HG03066 (cell line): ENCODE data around the gene ARHGAP25.

Experiments
- ATAC-seq: cut with Tn5 transposase; IDR thresholded peaks from one replicate; pipeline ENCODE4 v1.9.1; 2021; ENCODE audit warnings: low read depth; ENCODE audit not compliant: unreplicated experiment

ARHGAP25 gene

DNA sequence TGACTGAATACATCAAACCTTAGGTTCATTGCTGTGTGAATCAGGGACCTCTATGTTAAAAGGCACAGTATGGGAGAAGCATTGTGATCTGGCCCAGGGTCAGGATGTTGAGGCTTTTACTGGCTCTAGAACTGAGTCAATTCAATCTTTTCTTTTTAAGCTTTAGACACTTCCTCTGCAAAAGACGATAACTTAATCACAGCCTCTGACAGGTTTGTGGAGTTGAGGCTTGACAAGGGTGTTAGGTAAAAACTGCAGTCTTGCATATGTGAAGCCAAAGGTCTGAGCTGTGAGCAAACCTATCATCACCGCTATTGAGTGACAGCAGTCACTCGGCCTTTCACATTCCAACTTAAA lies 17.3 kb upstream of the ARHGAP25 start:
- no peak for ATAC-seq

DNA sequence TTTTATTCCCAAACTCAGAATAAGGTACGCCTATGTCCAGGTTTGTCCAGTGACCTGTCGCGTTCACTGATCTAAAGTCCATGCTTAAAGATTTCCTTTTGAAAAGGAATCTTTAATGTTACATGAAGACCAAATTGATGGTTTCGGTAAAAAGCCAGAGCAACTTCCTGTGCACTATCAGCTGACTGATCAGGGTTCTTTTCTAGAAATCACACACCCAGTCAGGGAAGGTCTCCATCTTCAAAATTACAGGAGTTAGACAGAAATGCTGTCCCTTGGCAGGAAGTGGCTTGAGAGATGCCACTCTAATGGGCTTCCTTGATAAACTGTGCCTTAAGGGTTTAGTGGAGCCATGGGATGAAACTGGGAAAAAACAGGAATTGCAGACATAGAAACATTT lies 14.7 kb upstream of the ARHGAP25 start:
- no peak for ATAC-seq

DNA sequence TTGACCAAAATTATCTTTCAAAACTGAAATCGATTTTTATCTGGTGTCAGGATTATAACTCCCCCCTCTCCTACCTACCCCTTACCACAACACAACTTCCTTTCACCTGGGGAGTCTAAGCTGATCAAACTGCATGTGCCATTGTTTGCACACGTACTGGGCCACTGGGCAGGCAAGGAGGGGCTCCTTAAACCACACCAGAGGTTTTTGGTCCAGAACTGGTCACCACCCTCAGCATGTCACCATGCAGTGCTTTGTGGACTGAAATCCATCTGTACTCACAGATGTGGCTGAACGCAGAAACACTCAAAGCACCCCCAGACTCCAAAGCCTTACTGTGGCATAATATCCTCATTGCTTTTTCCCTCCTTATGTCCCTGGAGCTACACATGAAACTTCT lies 13.9 kb upstream of the ARHGAP25 start:
- no peak for ATAC-seq

DNA sequence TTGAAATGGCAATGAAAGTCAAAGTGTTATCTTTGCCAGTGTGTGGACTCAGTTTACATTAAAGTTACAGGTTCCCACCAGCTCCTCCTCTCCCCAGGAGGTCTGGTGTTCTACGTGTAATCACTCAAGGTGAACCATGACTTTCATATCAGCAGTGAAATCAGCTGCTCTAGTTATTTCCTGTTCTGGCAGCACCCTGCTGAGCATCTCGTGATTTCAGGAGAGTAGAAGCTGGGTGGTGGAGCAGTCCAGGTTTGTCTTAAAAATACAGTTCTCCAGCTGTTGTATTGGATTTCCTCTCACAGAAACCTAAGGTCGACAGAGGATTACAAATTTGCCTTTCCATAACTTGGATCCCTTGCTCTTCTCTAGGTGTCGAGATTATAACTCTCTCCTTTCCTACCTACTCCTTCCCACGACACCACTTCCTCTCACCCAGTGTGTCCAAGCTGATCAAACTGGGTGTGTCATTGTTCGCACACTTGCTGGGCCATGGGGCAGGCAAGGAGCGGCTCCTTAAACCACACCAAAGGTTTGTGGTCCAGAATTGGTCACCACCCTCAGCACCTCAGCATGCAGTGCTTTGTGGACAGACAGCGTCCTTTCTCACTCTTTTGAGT lies 13.0 kb upstream of the ARHGAP25 start:
- peak; percentile 65 for ATAC-seq

DNA sequence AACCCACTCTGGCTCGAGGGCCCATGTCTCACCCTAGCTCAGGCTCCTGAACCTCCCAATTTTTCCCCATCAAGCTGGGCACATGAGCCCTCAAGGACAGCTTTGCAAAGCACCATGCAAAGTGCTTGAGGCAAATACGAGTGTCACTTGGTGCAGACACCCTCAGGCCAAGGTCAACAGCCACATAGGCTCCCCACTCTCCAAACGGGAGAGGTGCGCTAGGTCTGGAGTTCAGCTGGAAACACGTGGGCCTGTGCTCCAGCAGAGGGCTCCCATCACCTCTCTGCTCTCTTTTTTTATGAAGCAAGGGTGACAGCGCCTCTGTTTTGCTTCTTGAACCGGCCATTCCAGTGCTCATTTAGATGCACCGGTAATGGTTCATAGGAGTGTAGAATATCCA lies 11.9 kb upstream of the ARHGAP25 start:
- ATAC-seq = no peak

DNA sequence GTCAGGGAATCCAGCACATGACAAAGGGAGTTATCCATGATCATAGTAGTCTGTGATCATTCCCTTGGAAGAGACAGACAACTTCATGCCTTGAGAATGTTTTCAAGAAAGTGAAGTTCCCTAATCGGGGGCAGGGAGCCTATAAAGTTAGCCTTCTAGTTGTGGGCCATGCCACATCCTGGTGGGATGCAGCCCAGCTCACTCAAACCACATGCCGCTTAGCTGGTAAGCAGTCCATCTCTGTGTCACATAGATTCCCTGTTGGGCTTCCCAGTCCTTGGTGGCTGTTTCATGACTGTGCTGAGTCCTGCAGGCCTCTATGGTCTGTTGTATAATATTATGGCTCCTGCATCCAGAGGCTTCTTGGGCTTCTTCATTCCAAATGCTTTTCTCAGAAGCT lies 11.4 kb upstream of the ARHGAP25 start:
- no peak for ATAC-seq

DNA sequence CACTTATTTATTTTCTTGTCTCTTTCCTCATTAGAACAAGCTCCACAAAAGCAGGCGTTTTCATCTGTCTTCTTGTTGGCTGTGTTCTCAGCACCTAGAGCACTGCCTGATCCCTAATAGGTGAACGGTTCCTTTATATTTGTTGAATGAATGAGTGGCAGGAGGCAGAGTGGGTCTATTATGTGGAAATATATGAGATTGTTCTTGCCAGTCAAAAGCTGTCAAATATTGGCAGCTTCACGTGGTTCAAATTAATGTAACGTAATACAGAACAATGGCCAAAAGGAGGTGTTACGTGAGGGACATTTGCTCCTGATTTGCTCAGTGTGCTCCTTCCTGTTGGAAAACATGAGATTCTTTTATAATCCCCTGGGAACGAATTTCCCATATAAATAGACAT lies 8.5 kb upstream of the ARHGAP25 start:
- no peak for ATAC-seq

DNA sequence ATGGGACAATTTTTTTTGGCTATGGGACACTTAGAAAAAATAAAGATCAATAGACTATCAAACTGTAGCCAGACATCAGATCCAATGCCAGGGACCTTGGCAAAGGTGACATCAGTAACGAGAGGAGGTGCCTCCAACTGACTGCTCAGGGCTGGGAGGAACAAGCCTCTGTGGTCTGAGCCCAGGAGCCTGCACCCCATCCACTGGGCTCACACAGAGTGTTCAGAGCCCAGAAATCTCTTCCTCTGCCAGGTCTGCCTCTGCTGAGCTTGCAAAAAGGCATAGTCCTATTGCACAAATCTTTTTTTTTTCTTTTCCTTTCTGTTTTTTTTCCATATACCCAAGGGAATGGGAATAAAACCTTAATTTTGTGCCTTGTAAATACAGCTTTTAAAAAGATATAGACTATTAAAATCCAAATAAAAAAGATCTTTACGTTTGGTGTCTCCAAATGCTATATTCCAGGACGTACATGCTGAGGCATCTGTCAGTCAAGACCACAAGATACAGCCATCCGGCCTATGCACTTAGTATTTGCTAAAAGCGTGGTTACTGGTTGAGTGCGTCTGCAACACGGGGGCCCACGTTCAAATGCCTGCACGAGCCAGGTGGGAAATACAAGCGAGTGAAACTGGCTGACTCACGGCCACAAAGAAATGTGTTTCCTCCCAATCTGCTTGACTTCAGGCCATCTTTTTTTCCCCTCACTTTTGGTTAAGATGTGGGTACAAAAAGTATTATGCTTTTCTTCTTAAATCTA lies 7.8 kb upstream of the ARHGAP25 start:
- peak; percentile 96 for ATAC-seq

DNA sequence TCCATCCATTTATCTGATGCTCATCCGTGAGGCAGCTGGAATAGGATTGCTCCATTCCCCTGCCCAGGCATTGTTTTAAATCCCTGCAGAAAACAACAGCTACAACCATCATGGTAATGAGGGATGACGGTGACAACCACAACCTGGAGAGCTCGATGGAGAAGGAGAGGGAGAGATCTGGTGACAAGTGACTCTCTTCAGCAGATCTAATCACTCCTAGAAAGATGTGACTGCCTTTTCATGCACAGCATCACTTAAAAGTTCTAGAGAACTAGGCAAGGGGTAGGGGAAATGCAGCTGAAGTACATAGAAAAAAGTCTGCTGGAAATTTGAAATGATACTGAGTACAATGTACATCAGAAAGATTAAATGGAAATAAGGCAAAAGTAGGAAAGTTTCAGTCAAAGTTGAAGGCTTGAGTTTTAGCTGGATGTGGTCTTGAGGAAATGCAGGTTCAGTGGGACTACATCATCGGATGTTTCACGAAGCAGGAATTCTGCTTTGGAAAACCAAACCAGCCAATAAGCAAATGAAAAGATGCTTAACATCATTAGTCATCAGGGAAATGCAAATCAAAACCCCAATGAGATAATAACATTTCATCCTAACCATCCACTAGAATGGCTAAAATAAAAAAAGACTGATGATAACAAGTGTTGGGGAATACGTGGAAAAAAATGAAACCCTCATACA lies 6.8 kb upstream of the ARHGAP25 start:
- no peak for ATAC-seq

DNA sequence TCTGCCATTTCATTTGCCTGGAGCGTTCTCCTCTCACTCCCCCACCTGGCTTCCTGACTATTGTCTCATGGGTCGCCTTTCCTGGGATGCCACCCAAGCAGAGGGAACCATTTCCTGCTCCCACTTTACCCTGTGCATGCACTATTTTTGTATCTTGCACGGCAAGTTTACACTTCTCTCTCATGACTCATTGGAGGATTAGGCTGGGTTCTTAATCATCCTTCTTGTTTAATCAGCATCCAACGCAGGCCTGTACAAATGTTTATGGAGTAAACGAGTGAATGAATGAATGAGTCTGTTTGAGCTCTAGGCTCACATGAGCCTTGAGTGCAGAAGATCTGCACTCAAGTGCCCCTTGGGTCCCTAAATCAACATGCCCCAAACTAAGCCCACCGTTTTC lies 3.8 kb upstream of the ARHGAP25 start:
- ATAC-seq = no peak

DNA sequence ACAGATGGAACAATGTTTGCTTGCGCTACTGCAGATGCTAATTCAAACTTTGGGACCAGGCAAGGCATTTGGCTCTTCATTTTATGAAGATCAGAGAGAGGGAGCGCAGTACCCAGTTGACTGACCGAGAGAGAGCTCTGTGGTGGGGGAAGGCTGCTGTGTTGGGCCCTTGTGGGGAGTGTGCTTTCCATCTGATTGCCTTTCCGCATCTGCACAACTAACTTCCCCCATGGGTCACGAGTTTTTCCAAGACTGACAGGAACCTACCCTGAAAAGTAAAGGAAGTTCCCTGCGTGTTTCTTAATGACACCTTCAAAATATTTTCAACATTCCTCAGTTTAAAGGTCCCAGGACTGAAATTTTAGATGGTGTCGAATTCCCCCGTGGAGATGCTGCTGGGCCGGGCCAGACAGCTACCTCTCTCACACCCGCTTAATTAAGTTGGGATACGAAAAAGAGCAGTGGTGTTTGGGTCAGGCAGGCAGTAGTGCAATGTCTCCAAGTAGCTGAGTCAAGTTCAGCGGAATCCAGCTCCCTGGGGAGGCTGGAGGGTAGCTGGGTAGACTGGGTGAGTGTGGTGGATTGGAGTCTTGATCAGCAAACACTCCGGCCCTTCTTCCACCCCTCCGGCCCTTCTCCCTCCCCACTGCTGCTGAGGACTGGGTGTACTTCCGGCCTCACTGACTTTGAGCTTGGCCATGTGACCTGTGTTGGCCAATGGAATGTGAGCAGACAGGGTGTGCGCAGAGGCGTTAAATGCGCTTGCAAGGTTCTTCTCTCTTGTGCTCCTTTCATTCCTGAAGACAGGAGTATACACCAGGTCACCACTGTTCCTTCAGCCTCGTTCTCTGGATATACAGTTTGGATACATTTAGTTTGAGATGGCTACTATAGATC lies 2.3 kb upstream of the ARHGAP25 start:
- no peak for ATAC-seq

DNA sequence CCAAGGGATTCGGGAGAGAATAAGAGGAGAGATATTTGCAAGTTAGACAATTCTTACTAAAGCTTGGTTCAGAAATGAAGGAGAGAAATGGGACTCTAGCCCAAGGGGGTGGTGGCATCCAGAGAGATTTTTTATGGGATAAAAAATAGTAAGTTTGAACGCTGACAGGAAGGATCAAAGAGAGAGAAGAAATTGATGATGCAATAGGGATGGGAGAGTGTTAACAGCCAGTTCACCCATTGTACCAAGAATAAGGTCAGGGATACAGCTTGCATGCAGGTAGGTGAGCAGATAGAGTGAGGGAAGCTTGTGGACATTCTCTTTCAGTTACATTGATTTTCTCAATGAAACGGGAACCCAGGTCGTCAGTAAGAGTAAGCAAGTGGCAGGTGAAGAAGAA lies 1.2 kb upstream of the ARHGAP25 start:
- no peak for ATAC-seq

DNA sequence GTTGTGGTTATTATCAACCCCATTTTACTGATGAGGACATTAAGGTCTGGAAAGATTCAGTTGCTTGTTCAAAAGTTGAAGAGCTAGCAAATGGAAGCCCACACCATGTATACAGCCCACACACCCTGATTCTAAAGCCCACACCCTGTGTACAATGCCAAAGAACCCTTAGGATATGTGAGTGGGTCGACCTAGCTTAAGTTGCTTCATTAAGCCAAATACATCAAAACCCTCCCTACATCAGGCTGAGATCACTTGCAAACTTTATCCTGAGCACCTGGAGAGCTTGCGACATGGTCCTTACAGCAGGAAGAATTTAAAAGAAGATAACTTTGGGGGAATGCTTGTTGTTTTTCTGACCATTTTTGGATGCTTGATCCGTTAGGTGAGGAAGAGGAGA lies 435 bp upstream of the ARHGAP25 start:
- no peak for ATAC-seq

DNA sequence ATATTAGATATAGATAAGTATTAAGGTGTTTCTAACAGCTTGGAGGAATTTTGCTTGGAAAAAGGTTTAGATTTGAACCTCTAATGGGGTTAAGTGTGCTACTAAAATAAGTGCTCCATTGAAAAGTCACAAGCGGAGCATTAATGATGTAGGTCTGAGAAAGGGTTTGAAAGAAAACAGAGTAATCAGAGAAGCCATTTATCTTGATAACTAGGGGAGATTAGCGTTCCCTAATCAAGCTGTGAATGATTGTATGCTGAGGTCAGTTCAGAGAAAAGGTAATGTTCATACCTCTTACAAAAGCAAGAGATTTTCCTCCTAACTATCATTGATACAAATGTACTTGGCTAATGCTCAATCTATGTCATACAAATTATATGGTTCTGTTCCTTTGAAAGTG lies 1.5 kb downstream of the ARHGAP25 start:
- no peak for ATAC-seq

DNA sequence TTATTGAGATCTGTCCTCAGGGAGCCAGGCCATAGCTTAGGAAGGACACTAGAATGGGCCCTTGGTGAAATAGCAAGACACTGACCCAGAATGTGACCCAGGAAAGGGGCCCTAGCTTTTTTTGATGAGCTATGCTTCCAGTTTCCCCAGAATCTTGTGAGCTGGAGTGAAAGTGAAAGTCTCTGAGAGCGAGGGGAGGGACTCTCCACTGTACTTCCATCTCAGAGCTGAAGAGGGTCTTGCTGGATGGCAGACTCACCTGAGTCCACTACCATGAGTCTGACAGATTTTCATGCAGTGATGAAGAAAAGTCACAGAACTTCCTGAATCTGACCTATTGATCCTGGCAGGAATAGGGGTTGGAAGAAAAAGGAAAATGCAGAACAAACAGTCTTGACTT lies 3.1 kb downstream of the ARHGAP25 start:
- no peak for ATAC-seq

DNA sequence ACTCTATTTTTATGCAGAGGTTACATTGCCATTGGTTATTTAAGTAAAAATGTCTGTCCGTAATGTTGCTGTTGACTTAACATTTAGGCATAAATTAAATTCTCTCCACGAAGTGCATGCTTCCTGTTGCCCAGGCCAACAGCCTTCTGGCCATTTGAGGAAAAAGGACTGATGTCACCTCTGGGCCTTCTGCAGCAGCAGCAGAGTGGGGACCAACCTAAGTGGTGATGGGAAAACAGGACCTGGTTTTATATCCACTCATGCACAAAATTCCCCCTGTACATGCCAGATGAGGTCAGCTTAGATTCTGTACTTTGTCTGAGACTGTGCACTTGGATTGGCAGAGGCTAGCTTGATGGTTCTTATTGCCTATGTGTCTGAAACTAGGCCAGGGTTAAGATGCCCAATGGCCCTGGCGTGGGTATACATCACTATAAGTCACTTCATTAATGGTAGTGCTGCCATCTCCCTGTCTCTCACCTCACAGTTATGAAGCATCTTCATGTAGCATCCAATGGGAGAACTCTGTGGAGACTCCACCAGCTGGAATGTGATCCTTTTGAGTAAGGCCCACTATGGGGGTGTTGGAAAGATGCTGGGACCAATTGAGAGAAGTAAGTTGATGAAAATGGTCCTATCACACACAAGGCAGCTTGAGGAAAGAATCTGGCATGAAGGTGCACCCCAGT lies 4.4 kb downstream of the ARHGAP25 start:
- ATAC-seq = no peak

DNA sequence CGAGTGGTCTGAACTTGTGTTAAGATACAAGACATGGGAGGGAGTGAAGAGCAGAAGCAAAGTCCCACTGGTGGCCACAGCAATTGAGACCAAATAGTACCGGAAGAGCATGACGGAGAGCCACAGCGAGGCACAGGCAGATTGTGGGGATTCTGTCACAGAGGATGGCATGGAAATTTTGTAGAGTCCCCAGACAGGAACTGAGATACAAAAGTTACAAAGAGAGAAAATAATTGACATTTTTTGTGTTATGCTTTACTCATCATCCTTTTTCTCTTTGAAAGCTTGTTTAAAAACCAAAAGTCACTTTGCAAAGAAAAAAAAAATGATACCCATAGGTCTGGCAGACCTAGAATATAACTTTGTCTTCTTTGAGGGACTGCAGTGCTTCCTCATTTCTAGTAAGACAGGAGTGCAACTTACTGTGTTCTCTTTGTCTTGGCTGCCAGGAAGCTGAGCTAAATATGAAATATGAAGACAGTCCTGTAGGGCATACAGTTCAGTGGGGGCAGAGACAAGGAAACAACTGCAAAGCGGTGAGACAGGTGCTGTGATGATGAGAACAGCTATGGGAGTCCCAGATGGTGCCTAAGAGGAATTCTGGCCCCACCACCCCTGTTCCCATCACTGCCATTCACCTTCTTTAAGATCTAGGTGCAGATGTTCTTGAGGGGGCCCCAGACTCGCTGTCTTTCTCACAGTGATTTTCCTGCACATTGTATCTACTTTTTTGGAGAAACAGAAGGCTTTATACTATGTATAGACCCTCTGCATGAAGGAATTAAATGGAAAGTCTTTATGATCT lies 5.2 kb downstream of the ARHGAP25 start:
- no peak for ATAC-seq

DNA sequence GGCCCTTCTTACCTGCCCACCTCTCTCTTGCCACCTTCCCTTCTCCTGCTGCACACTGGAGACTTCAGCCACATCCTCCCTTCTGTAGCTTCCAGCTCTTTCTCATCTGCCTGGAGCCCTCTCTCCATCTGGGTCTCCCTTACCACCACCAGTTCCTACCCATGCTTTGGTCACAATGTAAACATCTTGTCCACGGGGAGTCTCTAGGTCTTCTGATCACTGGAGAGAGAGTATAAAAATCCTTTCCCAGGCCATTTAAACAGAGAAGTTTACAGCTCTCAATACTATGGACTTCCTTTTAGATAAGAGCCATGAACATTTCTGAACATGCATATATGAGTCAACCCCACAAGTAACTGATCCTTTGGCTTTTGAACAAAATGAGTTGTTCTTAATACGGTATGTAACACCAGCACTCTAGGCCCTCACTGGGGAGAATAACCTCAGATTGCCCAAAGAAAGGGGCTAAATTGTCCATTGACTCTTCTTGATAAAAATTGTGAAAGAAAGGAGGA lies 5.8 kb downstream of the ARHGAP25 start:
- ATAC-seq = no peak

DNA sequence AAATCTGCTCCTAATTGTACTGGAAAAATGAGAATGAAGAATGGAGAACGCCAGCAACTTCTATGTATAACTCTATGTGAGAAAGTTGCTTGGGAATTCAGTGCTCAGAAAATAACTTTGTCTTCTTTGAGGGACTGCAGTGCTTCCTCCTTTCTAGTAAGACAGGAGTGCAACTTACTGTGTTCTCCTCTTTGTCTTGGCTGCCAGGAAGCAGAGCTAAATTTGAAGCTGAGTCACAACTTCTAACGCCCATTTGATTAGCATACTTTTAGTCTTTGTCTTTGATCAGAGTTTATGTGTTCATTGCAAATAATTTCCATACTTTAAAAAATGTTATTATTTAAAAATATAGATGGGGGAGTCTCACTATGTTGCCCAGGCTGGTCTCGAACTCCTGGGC lies 6.6 kb downstream of the ARHGAP25 start:
- ATAC-seq = no peak
